Heart left ventricle (tissue), 16 donors: ENCODE measurements around the gene HAUS2. TPM values are rescaled to one million over a fixed set of nuclear protein-coding genes. Genes with fewer than 3 reads are reported as not detected.

Experiments used
- ATAC-seq, 4 donors: fragments of 200-7000 bp; cut with Tn5 transposase; one replicate each; pipeline ENCODE4 v1.9.1; 2020 to 2022; ENCODE audit warnings: moderate library complexity in 4 of 4, mild to moderate bottlenecking in 3 of 4, moderate number of reproducible peaks in 1 of 4
- DNase-seq, 5 donors: peaks; one replicate each; pipeline ENCODE4 v3.0.0-alpha.2; 2020
- H3K27ac ChIP-seq, 12 donors: fragments of 200-600 bp; sonication (generic) in 4 of 12; one replicate each; pipeline versions ENCODE4 v1.5.0 to v1.8.0; 2016 to 2022; ENCODE audit warnings: mild to moderate bottlenecking in 2 of 12
- H3K27me3 ChIP-seq, 9 donors: fragments of 200-600 bp; sonication (generic) in 2 of 9; one replicate each; pipeline versions ENCODE4 v1.5.1 to v1.8.0; 2016 to 2022; ENCODE audit warnings: mild to moderate bottlenecking in 3 of 9
- H3K36me3 ChIP-seq, 9 donors: fragments of 200-600 bp; sonication (generic) in 2 of 9; one replicate each; pipeline versions ENCODE4 v1.5.0 to v1.8.0; 2018 to 2022; ENCODE audit warnings: mild to moderate bottlenecking in 2 of 9
- H3K4me1 ChIP-seq, 12 donors: fragments of 200-600 bp; sonication (generic) in 4 of 12; one replicate each; pipeline versions ENCODE4 v1.5.0 to v1.8.0; 2016 to 2022; ENCODE audit warnings: mild to moderate bottlenecking in 3 of 12
- H3K4me3 ChIP-seq, 12 donors: fragments of 200-600 bp; sonication (generic) in 4 of 12; one replicate each; pipeline versions ENCODE4 v1.5.0 to v1.8.0; 2017 to 2022; ENCODE audit warnings: mild to moderate bottlenecking in 9 of 12, moderate library complexity in 4 of 12
- H3K9me3 ChIP-seq, 12 donors: fragments of 200-600 bp; sonication (generic) in 4 of 12; one replicate each; pipeline versions ENCODE4 v1.5.0 to v1.8.0; 2016 to 2022; ENCODE audit warnings: mild to moderate bottlenecking in 1 of 12
- POLR2A ChIP-seq, 2 donors: fragments of 450-650 bp; IDR thresholded peaks; one replicate each; pipeline ENCODE4 v1.6.1; 2017; ENCODE audit warnings: antibody characterized with exemption in 2 of 2, mild to moderate bottlenecking in 2 of 2, moderate library complexity in 2 of 2
- WGBS, 4 donors: extraction: QIAGEN DNeasy Blood & Tissue Kit in 2 of 4; methylation state at CpG; one replicate each; pipeline versions ENCODE4 v1.1.5 to v1.1.7; 2013 to 2018; 5-methylcytosine and 5-hydroxymethylcytosine counted together
- intact Hi-C, 10 donors: fragments of 100-400 bp; cut with DNase I; formaldehyde crosslinking; loops; one replicate each; pipeline versions ENCODE4 v1.11.1 to v1.14.2; 2022
- polyA plus RNA-seq, 2 donors: library from polyadenylated mRNA; stranded (reverse); fragments of 200-250 nt; gene quantifications; one replicate each; pipeline ENCODE4 v1.2.3, GENCODE V29; 2013
- total RNA-seq, 9 donors: library from RNA; depleted of rRNA in 2 of 9; stranded (reverse); fragments of >200 nt in 2 of 9; fragmentation: NEBNext Ultra II Directional in 3 of 9; extraction: Animal tissue kit (Norgen Biotek cat#: 25700) in 3 of 9; gene quantifications; one replicate each; pipeline versions ENCODE4 v1.1.0 to v1.2.4, GENCODE V29; 2016 to 2023
- TF ChIP-seq, protein P1 (sequence below), 12 donors: fragments of 200-600 bp; sonication (generic) in 4 of 12; IDR thresholded peaks; one replicate each; pipeline versions ENCODE4 v1.5.0 to v1.8.0; 2018 to 2022; ENCODE audit warnings: antibody characterized with exemption in 12 of 12, mild to moderate bottlenecking in 5 of 12
- donor health status: ischemic (EF 13 %, LVEDD 7.1; RV severe dilation, severe dysfunction).
- donor health status: healthy with polysubstance abuse.
- donor health status: DM: no; HTN: yes; CAD: no.
- donor health status: DM: no; HTN: no; CAD: no.
- donor health status: ischemic (EF 25% LVEDD 6.9; RV normal size, moderate dysfunction).
- donor health status: ischemic (EF 25% LVEDD 5.7; RV mildly dilated, moderate dysfunction).
- donor health status: healthy.
- donor health status: DM: yes; HTN: yes; CAD: no.
- donor health status: ischemic (EF 35%, LVEDD 5.7; RV mildly dilated, moderate dysfunction).
- donor health status: nonischemic (EF 11% LVEDD 7.7; RV severe dilation, severe dysfunction).
- donor health status: DM: yes; HTN: yes; CAD: no.
- donor health status: PGD.
- donor health status: ischemic (EF 29% LVEDD 5.4; RV normal size, mild dysfunction).
- donor health status: nonischemic (EF 23%, LVEDD 6.1; RV moderate dilation, normal function).

Gene HAUS2
- total and polyA plus RNA-seq, 11 donors, result 8.6 to 27.8 (median 13.7) TPM

DNA sequence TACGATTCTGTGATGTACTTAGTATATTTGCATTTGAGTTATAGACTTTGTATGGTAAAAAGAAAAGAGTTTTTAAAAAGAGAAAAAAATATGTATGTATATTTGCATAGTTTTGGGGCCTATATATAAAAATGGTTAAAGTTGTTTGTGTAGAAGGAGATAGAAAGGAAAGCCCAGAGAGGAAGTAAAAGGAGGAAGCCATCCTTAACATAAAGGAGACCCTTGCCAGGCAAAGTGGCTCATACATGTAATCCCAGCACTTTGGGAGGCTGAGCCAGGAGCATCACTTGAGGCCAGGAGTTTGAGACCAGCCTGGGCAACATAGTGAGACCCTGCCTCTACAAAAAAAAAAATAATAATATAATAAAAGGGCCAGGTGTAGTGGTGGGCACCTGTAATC is 44.8 kb upstream of the HAUS2 start:
- TF ChIP-seq, protein P1, sequence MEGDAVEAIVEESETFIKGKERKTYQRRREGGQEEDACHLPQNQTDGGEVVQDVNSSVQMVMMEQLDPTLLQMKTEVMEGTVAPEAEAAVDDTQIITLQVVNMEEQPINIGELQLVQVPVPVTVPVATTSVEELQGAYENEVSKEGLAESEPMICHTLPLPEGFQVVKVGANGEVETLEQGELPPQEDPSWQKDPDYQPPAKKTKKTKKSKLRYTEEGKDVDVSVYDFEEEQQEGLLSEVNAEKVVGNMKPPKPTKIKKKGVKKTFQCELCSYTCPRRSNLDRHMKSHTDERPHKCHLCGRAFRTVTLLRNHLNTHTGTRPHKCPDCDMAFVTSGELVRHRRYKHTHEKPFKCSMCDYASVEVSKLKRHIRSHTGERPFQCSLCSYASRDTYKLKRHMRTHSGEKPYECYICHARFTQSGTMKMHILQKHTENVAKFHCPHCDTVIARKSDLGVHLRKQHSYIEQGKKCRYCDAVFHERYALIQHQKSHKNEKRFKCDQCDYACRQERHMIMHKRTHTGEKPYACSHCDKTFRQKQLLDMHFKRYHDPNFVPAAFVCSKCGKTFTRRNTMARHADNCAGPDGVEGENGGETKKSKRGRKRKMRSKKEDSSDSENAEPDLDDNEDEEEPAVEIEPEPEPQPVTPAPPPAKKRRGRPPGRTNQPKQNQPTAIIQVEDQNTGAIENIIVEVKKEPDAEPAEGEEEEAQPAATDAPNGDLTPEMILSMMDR (IDR thresholded peaks at IDR 0.05), result no peak
- TF ChIP-seq POLR2A (IDR thresholded peaks at IDR 0.05), result no peak
- Histone ChIP-seq H3K4me3 (no peak overlapping the region), H3K27ac (peak overlapping the region in 1 of 12 donors; percentile 53), H3K9me3 (no peaks in the 10 kb centered on the region), H3K36me3 (peaks cover 0 to 13% (median 0%) of the 10 kb centered on the region in 9 donors), H3K4me1 (peaks cover 0 to 83% (median 33%) of the 10 kb centered on the region in 12 donors), H3K27me3 (no peaks in the 10 kb centered on the region)
- intact Hi-C loops, result no loop called here
- ATAC-seq (no peak), DNase-seq (no peak)
- 85 to 93% (median 89%) methylated on average over 1 of the region's 1 CpG for WGBS, 4 donors

DNA sequence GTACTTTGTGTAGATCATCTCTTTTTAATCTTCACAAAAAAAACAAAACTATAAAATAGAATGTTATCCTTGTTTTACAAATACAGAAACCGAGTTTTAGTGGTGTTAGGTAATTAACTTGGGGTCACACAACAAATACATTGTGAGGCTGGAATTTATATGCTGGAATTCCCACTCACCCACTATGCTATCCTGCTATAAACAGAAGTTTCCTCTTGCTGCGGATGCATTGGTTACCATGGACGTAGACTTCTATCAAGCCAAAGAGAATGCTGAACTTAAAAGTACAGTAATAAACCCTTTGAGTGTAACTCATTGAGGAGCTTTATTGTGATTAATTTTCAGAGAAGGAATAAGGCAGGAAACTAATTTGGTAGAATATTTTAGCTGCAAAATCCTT is 44.0 kb upstream of the HAUS2 start:
- Histone ChIP-seq H3K9me3 (no peaks in the 10 kb centered on the region), H3K27ac (no peak overlapping the region), H3K4me1 (peaks cover 0 to 76% (median 29%) of the 10 kb centered on the region in 12 donors), H3K36me3 (peaks cover 0 to 13% (median 0%) of the 10 kb centered on the region in 9 donors), H3K27me3 (no peaks in the 10 kb centered on the region), H3K4me3 (no peak overlapping the region)
- ATAC-seq, result no peak
- no peak for TF ChIP-seq POLR2A (IDR thresholded peaks at IDR 0.05)
- TF ChIP-seq, protein P1 (IDR thresholded peaks at IDR 0.05), result no peak
- intact Hi-C loops, result no loop called here
- 74 to 80% (median 77%) methylated on average over 3 of the region's 3 CpGs for WGBS, 4 donors
- no peak for DNase-seq

DNA sequence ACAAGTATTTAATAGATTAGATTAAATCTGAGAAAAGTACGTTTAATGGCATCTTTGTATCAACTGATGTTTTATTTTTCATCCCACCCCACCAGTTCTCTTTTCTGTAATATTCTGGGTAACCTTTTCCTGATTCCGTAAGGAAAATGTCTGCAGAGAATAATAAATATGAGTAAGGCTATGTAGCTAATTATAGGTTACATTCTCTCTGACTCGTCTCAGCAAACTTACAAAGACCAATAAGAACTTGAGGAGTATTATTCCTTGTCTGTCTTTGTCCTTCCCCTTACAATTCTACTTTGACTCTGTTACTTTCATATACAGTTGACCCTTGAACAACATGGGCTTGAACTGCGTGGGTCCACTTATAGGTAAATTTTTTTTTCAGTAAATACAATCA is 41.1 kb upstream of the HAUS2 start:
- Histone ChIP-seq H3K4me3 (no peak overlapping the region), H3K4me1 (peaks cover 0 to 73% (median 30%) of the 10 kb centered on the region in 12 donors), H3K36me3 (peaks cover 0 to 15% (median 1%) of the 10 kb centered on the region in 9 donors), H3K27me3 (no peaks in the 10 kb centered on the region), H3K9me3 (no peaks in the 10 kb centered on the region), H3K27ac (no peak overlapping the region)
- ATAC-seq (no peak), DNase-seq (no peak)
- 67 to 75% (median 71%) methylated on average over 4 of the region's 4 CpGs for WGBS, 4 donors
- TF ChIP-seq, protein P1 (IDR thresholded peaks at IDR 0.05), result no peak
- no peak for TF ChIP-seq POLR2A (IDR thresholded peaks at IDR 0.05)
- intact Hi-C loops, result no loop called here

- Histone ChIP-seq H3K4me3 (peak overlapping the region in 2 of 12 donors; percentile 3 to 7), H3K4me1 (peaks cover 0 to 65% (median 28%) of the 10 kb centered on the region in 12 donors), H3K36me3 (peaks cover 0 to 23% (median 9%) of the 10 kb centered on the region in 9 donors), H3K27ac (peak overlapping the region in 8 of 12 donors; percentile 4 to 70 (median 26)), H3K27me3 (no peaks in the 10 kb centered on the region), H3K9me3 (no peaks in the 10 kb centered on the region)
- 17 to 27% (median 23%) methylated on average over 9 of the region's 9 CpGs for WGBS, 4 donors
- TF ChIP-seq, protein P1 (IDR thresholded peaks at IDR 0.05), result peak in 3 of 12 donors; percentile 16 to 33 (median 25)
- no peak for TF ChIP-seq POLR2A (IDR thresholded peaks at IDR 0.05)
- DNase-seq, result no peak
- ATAC-seq, result peak; percentile 55 to 76 (median 75)
- intact Hi-C loops, result no loop called here
Observed at GRCh38 chr15:42508263-42508690, 40.4 kb upstream of the HAUS2 start.
